CD14-positive monocyte (primary cell): ENCODE measurements around the gene GNAZ. TPM values are rescaled to one million over a fixed set of nuclear protein-coding genes. Genes with fewer than 3 reads are reported as not detected.

Source experiments
- DNase-seq, 3 donors: peaks; one replicate each; pipeline ENCODE4 v3.0.0-alpha.2; 2011 to 2022
- H2AFZ ChIP-seq: 2 replicates; pipeline ENCODE4 v1.6.0; 2012; ENCODE audit warnings: mild to moderate bottlenecking, low read depth, low read length, inconsistent platforms; ENCODE audit not compliant: insufficient read depth, poor library complexity, severe bottlenecking
- H3K27ac ChIP-seq, 2 donors: 1 replicate in 1 of 2; 2 replicates in 1 of 2; pipeline ENCODE4 v1.5.1; 2012 to 2013; ENCODE audit warnings: low read length in 2 of 2, control low read depth in 1 of 2, inconsistent platforms in 1 of 2, low read depth in 1 of 2, mild to moderate bottlenecking in 1 of 2
- H3K27me3 ChIP-seq, 2 donors: one replicate each; pipeline versions ENCODE4 v1.6.0 to v1.6.1; 2011 to 2013; ENCODE audit warnings: low read length in 2 of 2; ENCODE audit not compliant: control insufficient read depth in 2 of 2, insufficient read depth in 2 of 2
- H3K36me3 ChIP-seq, 2 donors: replicated peaks in 1 of 2; 1 replicate in 1 of 2; 2 replicates in 1 of 2; pipeline versions ENCODE4 v1.5.1 to v1.6.1; 2012 to 2013; ENCODE audit warnings: low read length in 2 of 2, control low read depth in 1 of 2, inconsistent platforms in 1 of 2, mild to moderate bottlenecking in 1 of 2; ENCODE audit not compliant: insufficient read depth in 2 of 2, control insufficient read depth in 1 of 2
- H3K4me1 ChIP-seq, 2 donors: 1 replicate in 1 of 2; 2 replicates in 1 of 2; pipeline versions ENCODE4 v1.5.1 to v1.6.1; 2012 to 2013; ENCODE audit warnings: low read length in 2 of 2, control low read depth in 1 of 2, inconsistent platforms in 1 of 2, mild to moderate bottlenecking in 1 of 2, moderate library complexity in 1 of 2; ENCODE audit not compliant: insufficient read depth in 2 of 2, control insufficient read depth in 1 of 2
- H3K4me2 ChIP-seq: replicated peaks from 2 replicates; pipeline ENCODE3; 2012; ENCODE audit warnings: low read length, moderate library complexity, mild to moderate bottlenecking; ENCODE audit not compliant: poor library complexity, severe bottlenecking; ENCODE audit errors: extremely low read depth
- H3K4me3 ChIP-seq, 3 experiments: fragments of 200-600 bp in 1 of 3; sonication (generic) in 1 of 3; replicated peaks in 1 of 3; 1 replicate in 2 of 3; 2 replicates in 1 of 3; pipeline ENCODE4 v1.5.1; 2011 to 2013; ENCODE audit warnings: low read length in 3 of 3, mild to moderate bottlenecking in 3 of 3, control low read depth in 2 of 3, low read depth in 2 of 3, inconsistent platforms in 1 of 3, moderate library complexity in 1 of 3
- H3K79me2 ChIP-seq: 2 replicates; pipeline ENCODE4 v1.6.0; 2012; ENCODE audit warnings: mild to moderate bottlenecking, control low read depth, inconsistent platforms, low read length, moderate library complexity; ENCODE audit not compliant: insufficient read depth
- H3K9ac ChIP-seq: 2 replicates; pipeline ENCODE4 v1.6.0; 2017; ENCODE audit warnings: low read length, mild to moderate bottlenecking; ENCODE audit not compliant: insufficient read depth, poor library complexity, severe bottlenecking
- H3K9me3 ChIP-seq, 2 donors: replicated peaks in 1 of 2; 1 replicate in 1 of 2; 2 replicates in 1 of 2; pipeline versions ENCODE4 v1.5.1 to v1.6.1; 2012 to 2013; ENCODE audit warnings: low read length in 2 of 2, control low read depth in 1 of 2; ENCODE audit not compliant: control insufficient read depth in 1 of 2, insufficient read depth in 1 of 2
- H4K20me1 ChIP-seq: 2 replicates; pipeline ENCODE4 v1.6.0; 2012; ENCODE audit warnings: mild to moderate bottlenecking, low read length, control low read depth, moderate library complexity; ENCODE audit not compliant: insufficient read depth
- H3K27ac Mint-ChIP-seq, 7 donors: one replicate each; pipeline ENCODE4 v1.8.0; 2020; ENCODE audit warnings: mild to moderate bottlenecking in 7 of 7, mixed read lengths in 7 of 7, moderate library complexity in 6 of 7, inconsistent platforms in 2 of 7
- H3K27me3 Mint-ChIP-seq, 3 donors: one replicate each; pipeline ENCODE4 v1.8.0; 2021 to 2022; ENCODE audit warnings: low read depth in 3 of 3, mild to moderate bottlenecking in 3 of 3, mixed read lengths in 3 of 3, moderate library complexity in 3 of 3, inconsistent platforms in 1 of 3
- H3K36me3 Mint-ChIP-seq, 2 donors: one replicate each; pipeline ENCODE4 v1.8.0; 2020; ENCODE audit warnings: mixed read lengths in 2 of 2, inconsistent platforms in 1 of 2, mild to moderate bottlenecking in 1 of 2
- H3K4me1 Mint-ChIP-seq: one replicate; pipeline ENCODE4 v1.8.0; 2020; ENCODE audit warnings: mild to moderate bottlenecking, mixed read lengths
- H3K4me3 Mint-ChIP-seq, 2 donors: one replicate each; pipeline ENCODE4 v1.8.0; 2020; ENCODE audit warnings: mild to moderate bottlenecking in 2 of 2, mixed read lengths in 2 of 2, moderate library complexity in 1 of 2
- H3K9me3 Mint-ChIP-seq, 7 donors: one replicate each; pipeline ENCODE4 v1.8.0; 2020 to 2022; ENCODE audit warnings: mixed read lengths in 7 of 7, mild to moderate bottlenecking in 6 of 7, moderate library complexity in 6 of 7, inconsistent platforms in 2 of 7
- CTCF ChIP-seq: fragments of 200-600 bp; IDR thresholded peaks from one replicate; pipeline ENCODE4 v1.8.0; 2022; ENCODE audit warnings: antibody characterized with exemption, mild to moderate bottlenecking
- WGBS: methylation state at CpG from one replicate; pipeline ENCODE4 v1.1.5; 2013; ENCODE audit warnings: missing lambda C conversion rate; ENCODE audit not compliant: insufficient coverage; 5-methylcytosine and 5-hydroxymethylcytosine counted together
- intact Hi-C, 2 donors: fragments of 100-400 bp; cut with micrococcal nuclease; formaldehyde crosslinking; loops; one replicate each; pipeline versions ENCODE4 v1.15.0 to v1.15.1; 2023
- polyA plus RNA-seq, 3 donors: library from polyadenylated mRNA; depleted of rRNA in 1 of 3; unstranded in 2 of 3; stranded (reverse) in 1 of 3; fragments of 300-500 nt in 2 of 3; fragments of >200 nt in 1 of 3; fragmentation: Illumina TruSeq in 2 of 3; gene quantifications; 1 replicate in 2 of 3; 2 replicates in 1 of 3; pipeline ENCODE4 v1.2.3, GENCODE V29; 2012 to 2021

Gene GNAZ
- polyA plus RNA-seq, 3 donors = 0.04 to 0.05 TPM; not detected in 1

GRCh38 chr22:23154461-23154860 lies 84.1 kb downstream of the GNAZ start:
- Mint-ChIP-seq H3K4me1 (peaks cover 48% of the 10 kb centered on the region), H3K4me3 (no peak overlapping the region), H3K27ac (peak overlapping the region; percentile 25 to 99 (median 72)), H3K27me3 (peaks cover 0 to 6% (median 5%) of the 10 kb centered on the region in 3 donors), H3K9me3 (peaks cover 0 to 4% (median 0%) of the 10 kb centered on the region in 7 donors), H3K36me3 (no peaks in the 10 kb centered on the region)
- no peak overlapping the region for H3K4me2 ChIP-seq
- no peak for TF ChIP-seq CTCF
- intact Hi-C loops = no loop called here
- no peaks in the 10 kb centered on the region for H3K9me3 ChIP-seq
- H3K27ac ChIP-seq = peak overlapping the region in 1 of 2 donors; percentile 97
- WGBS = 94% methylated on average over 3 of the region's 5 CpGs
- no peak overlapping the region for H2AFZ ChIP-seq
- no peak overlapping the region for H3K4me3 ChIP-seq
- H3K27me3 ChIP-seq = no peaks in the 10 kb centered on the region
- H4K20me1 ChIP-seq = no peaks in the 10 kb centered on the region
- H3K4me1 ChIP-seq = peaks cover 51 to 63% of the 10 kb centered on the region in 2 donors
- H3K9ac ChIP-seq = no peak overlapping the region
- no peaks in the 10 kb centered on the region for H3K79me2 ChIP-seq
- no peaks in the 10 kb centered on the region for H3K36me3 ChIP-seq
- no peak for DNase-seq

- whole genome bisulfite sequencing = 94% methylated on average over 3 of the region's 3 CpGs
- H3K27me3 Mint-ChIP-seq = peaks cover 0 to 5% (median 4%) of the 10 kb centered on the region in 3 donors
These were observed 84.8 kb downstream of the GNAZ start for GRCh38 chr22:23155143-23155542.

More at GRCh38 chr22:23155143-23155542, 84.8 kb downstream of the GNAZ start:
- no peak overlapping the region for H3K4me3 Mint-ChIP-seq
- Histone ChIP-seq H2AFZ (no peak overlapping the region), H3K4me1 (peaks cover 52 to 63% of the 10 kb centered on the region in 2 donors), H3K4me2 (no peak overlapping the region), H3K9me3 (no peaks in the 10 kb centered on the region), H3K4me3 (no peak overlapping the region), H3K79me2 (no peaks in the 10 kb centered on the region), H3K27me3 (no peaks in the 10 kb centered on the region), H3K27ac (no peak overlapping the region), H4K20me1 (no peaks in the 10 kb centered on the region), H3K36me3 (no peaks in the 10 kb centered on the region), H3K9ac (no peak overlapping the region)
- H3K36me3 Mint-ChIP-seq = no peaks in the 10 kb centered on the region
- intact Hi-C loops = no loop called here
- no peak for TF ChIP-seq CTCF
- no peak for DNase-seq
- peak overlapping the region in 6 of 7 donors; percentile 6 to 74 (median 37) for H3K27ac Mint-ChIP-seq
- peaks cover 0 to 4% (median 0%) of the 10 kb centered on the region in 7 donors for H3K9me3 Mint-ChIP-seq
- peaks cover 51% of the 10 kb centered on the region for H3K4me1 Mint-ChIP-seq
